PC-3 (cell line): ENCODE data around the gene STX8. TPM values are rescaled to one million over a fixed set of nuclear protein-coding genes. Genes with fewer than 3 reads are reported as not detected.

ENCODE experiments used
- ATAC-seq: fragments of 200-7000 bp; cut with Tn5 transposase; 2 replicates; pipeline ENCODE4 v1.9.1; 2020; ENCODE audit warnings: mild to moderate bottlenecking, moderate library complexity
- BruUV-seq: library from RNA; stranded (reverse); fragments of 400-500 nt; replicated peaks from 2 replicates; lab custom pipeline; 2021; lab: Mats Ljungman, UMichigan
- CTCF ChIA-PET: fragments of 300-600 bp; sonication (Branson Sonifier 250); formaldehyde crosslinking; loops from one replicate; lab custom pipeline; 2022; ENCODE audit warnings: antibody characterized with exemption; lab: Charles Lee
- POLR2A ChIA-PET: fragments of 300-600 bp; sonication (Branson Sonifier 250); formaldehyde crosslinking; loops from one replicate; lab custom pipeline; 2022; ENCODE audit warnings: antibody characterized with exemption; ENCODE audit not compliant: unreplicated experiment; lab: Charles Lee
- DNase-seq: peaks from one replicate; pipeline ENCODE4 v3.0.0-alpha.2; 2015
- H2AFZ ChIP-seq: fragments of 300-600 bp; sonication (generic); 2 replicates; pipeline ENCODE4 v1.6.0; 2016; ENCODE audit warnings: antibody characterized with exemption, low read length
- H3F3A ChIP-seq: fragments of 300-600 bp; sonication (generic); one replicate; pipeline ENCODE4 v1.6.0; 2017; ENCODE audit warnings: antibody characterized with exemption, low read length, control low read depth, mild to moderate bottlenecking; ENCODE audit not compliant: unreplicated experiment
- H3K27ac ChIP-seq: fragments of 300-600 bp; sonication (generic); 2 replicates; pipeline ENCODE4 v1.5.1; 2016; ENCODE audit warnings: mild to moderate bottlenecking, low read length
- H3K27me3 ChIP-seq: fragments of 300-600 bp; sonication (generic); 2 replicates; pipeline ENCODE4 v1.6.1; 2016; ENCODE audit warnings: low read length, mixed read lengths
- H3K36me3 ChIP-seq: fragments of 300-600 bp; sonication (generic); 2 replicates; pipeline ENCODE4 v1.6.1; 2016; ENCODE audit warnings: low read depth, mixed run types, low read length, mixed read lengths
- H3K4me1 ChIP-seq: fragments of 300-600 bp; sonication (generic); 2 replicates; pipeline ENCODE4 v1.5.1; 2016; ENCODE audit warnings: low read length; ENCODE audit not compliant: insufficient read depth
- H3K4me2 ChIP-seq: fragments of 300-600 bp; sonication (generic); 2 replicates; pipeline ENCODE4 v1.6.0; 2016; ENCODE audit warnings: low read length
- H3K4me3 ChIP-seq: fragments of 300-600 bp; sonication (generic); 2 replicates; pipeline ENCODE4 v1.5.1; 2016; ENCODE audit warnings: mild to moderate bottlenecking, low read length, mixed read lengths
- H3K79me2 ChIP-seq: fragments of 300-600 bp; sonication (generic); 2 replicates; pipeline ENCODE4 v1.6.1; 2017; ENCODE audit warnings: low read length, mixed read lengths
- H3K9ac ChIP-seq: fragments of 300-600 bp; sonication (generic); 2 replicates; pipeline ENCODE4 v1.6.0; 2016; ENCODE audit warnings: mild to moderate bottlenecking, low read length
- H3K9me2 ChIP-seq: fragments of 300-600 bp; sonication (generic); replicated peaks from 2 replicates; pipeline ENCODE4 v1.6.1; 2016; ENCODE audit warnings: mixed run types, low read length, mixed read lengths
- H3K9me3 ChIP-seq: fragments of 300-600 bp; sonication (generic); 2 replicates; pipeline ENCODE4 v1.6.1; 2016; ENCODE audit warnings: low read length, mixed read lengths
- H4K20me1 ChIP-seq: fragments of 300-600 bp; sonication (generic); 2 replicates; pipeline ENCODE4 v1.6.1; 2016; ENCODE audit warnings: low read length, mixed read lengths
- EZH2 ChIP-seq: fragments of 300-600 bp; sonication (generic); IDR thresholded peaks from one replicate; pipeline ENCODE4 v1.6.1; 2017; ENCODE audit warnings: antibody characterized with exemption, mild to moderate bottlenecking, low read length; ENCODE audit not compliant: unreplicated experiment
- EZH2phosphoT487 ChIP-seq: fragments of 300-600 bp; sonication (generic); IDR thresholded peaks from 2 replicates; pipeline ENCODE4 v1.6.1; 2018; ENCODE audit warnings: mild to moderate bottlenecking, antibody characterized with exemption, low read length, borderline replicate concordance
- intact Hi-C: fragments of 100-400 bp; cut with micrococcal nuclease; formaldehyde crosslinking; loops from 2 replicates; pipeline ENCODE4 v1.9.0; 2023
- total RNA-seq: library from RNA; depleted of rRNA; stranded (reverse); fragments of >200 nt; gene quantifications from 2 replicates; pipeline ENCODE4 v1.2.3, GENCODE V29; 2014
- TF ChIP-seq, protein P1 (sequence below): fragments of 300-600 bp; sonication (generic); conservative IDR thresholded peaks from 2 replicates; pipeline ENCODE4 v1.5.1; 2017; ENCODE audit warnings: antibody characterized with exemption, low read depth, mild to moderate bottlenecking, low read length

STX8 gene
- total RNA-seq, 1 experiment from 2014 or later = 57.4 TPM

DNA sequence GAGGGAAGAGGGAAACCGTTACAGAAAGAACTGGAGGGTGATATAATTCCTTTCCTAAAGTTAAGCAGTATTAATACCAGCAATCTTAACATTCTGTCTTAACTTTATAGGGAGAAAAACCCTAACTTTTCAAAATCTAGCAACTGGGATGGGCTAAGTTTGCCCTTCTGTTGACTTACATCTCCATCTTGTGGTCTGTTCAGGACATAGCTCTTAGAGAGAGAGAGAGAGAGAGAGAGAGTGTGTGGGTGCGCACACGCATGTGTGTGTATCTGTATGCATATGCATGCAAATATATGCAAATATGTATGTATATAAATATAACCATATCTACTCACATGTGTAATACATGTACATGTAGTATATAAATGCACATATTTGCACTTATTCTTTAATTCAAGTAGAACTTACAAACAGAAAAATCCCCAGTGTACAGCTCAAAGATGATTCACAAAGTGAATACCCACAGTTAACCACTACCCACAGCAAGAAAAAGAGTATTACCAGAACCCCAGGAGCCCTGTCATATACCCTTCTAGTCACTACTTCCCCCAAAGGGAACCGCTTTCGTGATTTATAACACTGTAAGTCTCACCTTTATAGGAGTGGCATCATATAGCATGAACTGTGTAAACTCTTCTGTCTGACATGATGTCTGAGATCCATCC lies 46.5 kb downstream of the STX8 start:
- Histone ChIP-seq H3K9me3 (no peaks in the 10 kb centered on the region), H3K4me2 (no peak overlapping the region), H3K4me1 (no peaks in the 10 kb centered on the region), H3K79me2 (no peaks in the 10 kb centered on the region), H3K36me3 (no peaks in the 10 kb centered on the region), H4K20me1 (no peaks in the 10 kb centered on the region), H3F3A (no peaks in the 10 kb centered on the region), H3K4me3 (no peak overlapping the region), H3K27me3 (no peaks in the 10 kb centered on the region), H2AFZ (no peak overlapping the region), H3K9me2 (no peaks in the 10 kb centered on the region), H3K27ac (no peak overlapping the region), H3K9ac (no peak overlapping the region)
- CTCF ChIA-PET = interaction anchor here (0.7 kb wide), 1 partner anchor 597 kb away, joined by 3 read pairs; no protein-coding TSS in a partner anchor
- POLR2A ChIA-PET = no interaction called here
- ATAC-seq (no peak), DNase-seq (peak; percentile 27)
- intact Hi-C loops = no loop called here
- no TSS peak for BruUV-seq
- TF ChIP-seq, protein P1, sequence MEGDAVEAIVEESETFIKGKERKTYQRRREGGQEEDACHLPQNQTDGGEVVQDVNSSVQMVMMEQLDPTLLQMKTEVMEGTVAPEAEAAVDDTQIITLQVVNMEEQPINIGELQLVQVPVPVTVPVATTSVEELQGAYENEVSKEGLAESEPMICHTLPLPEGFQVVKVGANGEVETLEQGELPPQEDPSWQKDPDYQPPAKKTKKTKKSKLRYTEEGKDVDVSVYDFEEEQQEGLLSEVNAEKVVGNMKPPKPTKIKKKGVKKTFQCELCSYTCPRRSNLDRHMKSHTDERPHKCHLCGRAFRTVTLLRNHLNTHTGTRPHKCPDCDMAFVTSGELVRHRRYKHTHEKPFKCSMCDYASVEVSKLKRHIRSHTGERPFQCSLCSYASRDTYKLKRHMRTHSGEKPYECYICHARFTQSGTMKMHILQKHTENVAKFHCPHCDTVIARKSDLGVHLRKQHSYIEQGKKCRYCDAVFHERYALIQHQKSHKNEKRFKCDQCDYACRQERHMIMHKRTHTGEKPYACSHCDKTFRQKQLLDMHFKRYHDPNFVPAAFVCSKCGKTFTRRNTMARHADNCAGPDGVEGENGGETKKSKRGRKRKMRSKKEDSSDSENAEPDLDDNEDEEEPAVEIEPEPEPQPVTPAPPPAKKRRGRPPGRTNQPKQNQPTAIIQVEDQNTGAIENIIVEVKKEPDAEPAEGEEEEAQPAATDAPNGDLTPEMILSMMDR = peak; percentile 62
- TF ChIP-seq EZH2phosphoT487 = no peak

DNA sequence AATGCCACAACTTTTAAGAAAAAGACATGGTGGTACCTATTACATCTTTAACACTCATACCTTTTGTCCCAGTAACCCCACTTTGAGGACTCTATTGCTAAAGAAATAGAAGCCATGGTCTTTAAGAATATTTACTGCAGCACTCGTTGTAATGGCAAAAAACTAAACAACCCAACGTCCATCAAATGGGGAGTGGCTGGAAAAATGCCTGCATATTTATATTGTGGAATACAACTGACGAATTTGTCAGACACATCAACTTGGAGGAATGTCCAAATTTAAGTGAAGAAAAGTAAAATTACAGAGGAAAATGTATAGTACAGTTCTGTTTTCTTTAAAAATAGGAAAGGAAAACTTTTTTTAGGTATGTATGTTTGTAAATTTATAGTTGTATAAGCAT lies 47.8 kb downstream of the STX8 start:
- BruUV-seq = no TSS peak
- intact Hi-C loops = no loop called here
- POLR2A ChIA-PET = no interaction called here
- H3K9me3 ChIP-seq = no peaks in the 10 kb centered on the region
- ATAC-seq = no peak
- DNase-seq = no peak
- H3K79me2 ChIP-seq = no peaks in the 10 kb centered on the region
- H3K27me3 ChIP-seq = no peaks in the 10 kb centered on the region
- TF ChIP-seq, protein P1 = no peak
- TF ChIP-seq EZH2phosphoT487 (no peak), EZH2 (no peak)
- H3F3A ChIP-seq = no peaks in the 10 kb centered on the region
- no peak overlapping the region for H3K4me2 ChIP-seq
- H3K4me1 ChIP-seq = no peaks in the 10 kb centered on the region
- no peak overlapping the region for H3K9ac ChIP-seq
- CTCF ChIA-PET = no interaction called here
- H3K27ac ChIP-seq = no peak overlapping the region
- no peak overlapping the region for H2AFZ ChIP-seq
- H3K4me3 ChIP-seq = no peak overlapping the region
- H4K20me1 ChIP-seq = no peaks in the 10 kb centered on the region
- no peaks in the 10 kb centered on the region for H3K36me3 ChIP-seq
- no peaks in the 10 kb centered on the region for H3K9me2 ChIP-seq

DNA sequence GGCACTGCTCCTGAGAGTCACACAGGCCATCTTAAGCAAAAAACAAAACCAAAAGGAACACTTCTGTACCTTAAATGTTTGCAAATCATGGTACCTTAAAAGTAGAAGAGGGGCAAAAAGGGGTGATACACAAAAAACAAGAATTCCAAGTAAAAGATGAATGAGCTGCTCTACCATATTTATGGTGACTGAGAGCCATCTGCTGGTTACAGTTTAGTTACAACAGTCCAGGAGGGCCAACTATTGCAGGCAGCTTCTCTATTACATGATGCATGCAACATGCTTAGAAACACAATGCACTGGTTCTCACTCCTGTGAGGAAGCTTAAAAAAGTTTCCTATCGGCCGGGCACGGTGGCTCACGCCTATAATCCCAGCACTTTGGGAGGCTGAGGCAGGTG lies 53.5 kb downstream of the STX8 start:
- no peaks in the 10 kb centered on the region for H3K79me2 ChIP-seq
- no peaks in the 10 kb centered on the region for H4K20me1 ChIP-seq
- no peak overlapping the region for H3K4me2 ChIP-seq
- ATAC-seq (peak; percentile 64), DNase-seq (peak; percentile 54)
- POLR2A ChIA-PET = interaction anchor here (0.7 kb wide), 1 partner anchor 74 kb away, joined by 3 read pairs; no protein-coding TSS in a partner anchor
- CTCF ChIA-PET = interaction anchor here (0.7 kb wide), 3 partner anchors 230 to 537 kb away, joined by 3 to 5 read pairs (median 3); no protein-coding TSS in a partner anchor
- no TSS peak for BruUV-seq
- H3K36me3 ChIP-seq = no peaks in the 10 kb centered on the region
- no peaks in the 10 kb centered on the region for H3K4me1 ChIP-seq
- no peaks in the 10 kb centered on the region for H3K9me3 ChIP-seq
- no peak overlapping the region for H3K4me3 ChIP-seq
- intact Hi-C loops = loop anchor here (2.0 kb wide), 2 partner anchors 119 to 531 kb away; no protein-coding TSS in a partner anchor
- TF ChIP-seq, protein P1 = peak; percentile 62; the same call in 1 of the 2 replicates
- TF ChIP-seq EZH2 = no peak
- TF ChIP-seq EZH2phosphoT487 = no peak
- H3K9ac ChIP-seq = no peak overlapping the region
- no peak overlapping the region for H3K27ac ChIP-seq
- no peaks in the 10 kb centered on the region for H3F3A ChIP-seq
- no peak overlapping the region for H2AFZ ChIP-seq
- no peaks in the 10 kb centered on the region for H3K27me3 ChIP-seq
- H3K9me2 ChIP-seq = no peaks in the 10 kb centered on the region
